HG02623 (cell line): ENCODE results near the gene PRDX1.
"Not testable (repeated sequence)": the region's sequence is repeated elsewhere in the genome, so short reads cannot be mapped to it uniquely, and the experiment has no call there.

Experiments
- ATAC-seq: cut with Tn5 transposase; IDR thresholded peaks from one replicate; pipeline ENCODE4 v1.9.1; 2021; ENCODE audit warnings: moderate library complexity; ENCODE audit not compliant: unreplicated experiment

The PRDX1 gene

GRCh38 chr1:45507195-45507594 is 14.5 kb downstream of the PRDX1 start:
- ATAC-seq = no peak

DNA sequence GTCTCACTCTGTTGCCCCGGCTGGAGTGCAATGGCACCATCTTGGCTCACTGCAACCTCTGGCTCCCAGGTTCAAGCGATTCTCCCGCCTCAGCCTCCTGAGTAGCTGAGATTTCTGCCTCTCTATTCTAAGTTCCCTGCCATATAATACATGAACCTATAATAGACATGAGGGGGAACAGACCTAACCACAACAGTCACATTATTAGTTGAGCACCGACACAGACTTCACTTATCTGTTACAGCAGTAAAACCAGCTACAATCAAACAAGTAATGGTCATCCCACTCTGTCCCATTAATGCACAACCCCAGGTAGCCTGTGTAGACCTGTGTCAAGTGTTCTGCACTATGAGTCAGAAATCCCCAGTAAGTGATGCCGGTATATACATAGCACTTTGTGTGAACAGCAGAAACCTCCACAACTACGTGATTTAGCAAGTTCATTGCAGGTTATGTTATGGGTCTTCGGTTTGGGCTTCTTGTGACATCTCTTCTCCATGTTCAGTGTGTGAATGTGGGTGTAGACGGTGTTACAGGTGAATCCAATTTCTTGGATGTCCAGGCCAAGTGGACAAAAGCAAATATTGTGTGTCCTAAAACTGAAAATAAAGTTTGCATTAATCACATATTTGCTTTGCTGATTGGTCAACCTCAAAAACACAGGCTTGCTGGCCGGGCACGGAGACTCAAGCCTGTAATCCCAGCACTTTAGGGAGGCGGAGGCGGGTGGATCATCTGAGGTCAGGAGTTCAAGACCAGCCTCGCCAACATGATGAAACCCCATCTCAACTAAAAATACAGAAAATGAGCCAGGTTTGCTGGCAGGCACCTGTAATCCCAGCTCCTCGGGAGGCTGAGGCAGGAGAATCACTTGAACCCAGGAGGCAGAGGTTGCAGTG is 18.0 kb downstream of the PRDX1 start:
- no peak for ATAC-seq

DNA sequence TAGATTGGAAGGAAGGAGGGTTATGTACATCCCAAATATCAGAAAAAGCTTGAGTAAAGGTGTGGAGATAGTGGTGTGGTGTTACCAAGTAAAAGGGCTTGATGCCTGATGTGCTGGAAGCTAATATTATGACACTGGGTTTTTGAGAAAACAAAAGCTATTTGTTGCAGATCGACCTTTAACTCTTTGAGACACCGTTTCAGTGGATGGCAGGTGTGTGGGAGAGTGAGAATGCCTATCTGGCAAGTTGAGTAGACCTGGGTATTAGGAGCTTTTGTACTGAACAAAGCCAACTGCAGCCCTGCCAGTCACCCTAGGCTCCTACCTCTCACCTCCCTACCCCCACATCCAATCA is 20.2 kb downstream of the PRDX1 start:
- no peak for ATAC-seq

DNA sequence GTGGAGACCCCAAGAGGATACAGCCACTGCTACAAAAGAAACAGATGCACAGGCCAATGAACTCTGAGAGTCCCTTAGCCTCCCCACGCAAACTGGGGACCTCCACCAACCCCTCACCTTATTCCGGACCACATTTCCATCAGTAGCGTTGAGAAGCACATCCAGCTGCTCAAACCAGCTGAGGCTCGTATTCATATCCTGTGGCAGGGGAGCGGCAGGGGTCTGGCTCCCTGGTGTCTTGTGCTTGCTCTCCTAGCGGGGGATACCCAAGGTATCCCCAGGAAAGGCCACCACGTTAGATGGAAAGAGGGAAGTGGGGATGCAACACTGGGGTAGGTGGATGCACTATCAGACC is 22.3 kb downstream of the PRDX1 start:
- no peak for ATAC-seq

DNA sequence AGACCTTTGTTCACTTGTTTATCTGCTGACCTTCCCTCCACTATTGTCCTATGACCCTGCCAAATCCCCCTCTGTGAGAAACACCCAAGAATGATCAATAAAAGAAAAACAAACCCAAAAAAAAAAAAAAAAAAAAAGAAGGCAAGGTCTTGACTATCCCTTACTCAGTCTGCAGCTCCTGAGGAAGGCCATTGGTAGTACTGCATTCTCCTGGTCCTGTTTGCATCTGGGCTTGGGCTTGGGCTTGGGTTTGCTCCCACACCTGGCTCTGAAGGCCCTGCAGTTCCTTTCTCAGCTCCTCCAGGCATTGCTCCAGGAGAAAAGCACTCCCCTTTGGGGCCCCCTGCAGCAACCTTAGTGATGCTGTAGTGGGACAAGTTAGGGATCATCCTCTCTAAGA is 23.4 kb downstream of the PRDX1 start:
- ATAC-seq = no peak

DNA sequence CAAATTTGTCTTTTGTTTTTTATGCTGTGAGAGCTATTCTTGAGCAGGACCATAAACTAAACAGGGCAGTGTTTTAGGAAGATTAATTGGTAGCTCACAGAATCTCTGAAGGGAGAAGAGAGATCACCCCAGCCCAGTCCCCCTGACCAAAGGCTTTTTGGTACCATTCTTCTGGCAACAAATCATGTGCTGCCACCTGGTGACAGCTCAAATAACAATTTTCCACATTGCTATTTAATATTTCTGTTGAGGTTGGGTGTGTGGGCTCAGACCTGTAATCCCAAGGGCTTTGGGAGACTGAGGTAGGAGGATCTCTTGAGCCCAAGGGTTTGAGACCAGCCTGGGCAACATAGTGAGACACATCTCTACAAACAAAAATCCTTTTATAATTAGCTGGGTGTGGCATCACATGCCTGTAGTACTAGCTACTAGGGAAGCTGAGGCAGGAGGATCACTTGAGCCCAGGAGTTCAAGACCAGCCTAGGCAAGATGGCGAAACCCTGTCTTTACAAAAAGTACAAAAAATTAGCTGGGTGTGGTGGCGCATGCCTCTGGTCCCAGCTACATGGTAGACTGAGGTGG is 28.5 kb downstream of the PRDX1 start:
- no peak for ATAC-seq

- ATAC-seq = no peak
Measured at GRCh38 chr1:45492691-45493090, 29.0 kb downstream of the PRDX1 start.

DNA sequence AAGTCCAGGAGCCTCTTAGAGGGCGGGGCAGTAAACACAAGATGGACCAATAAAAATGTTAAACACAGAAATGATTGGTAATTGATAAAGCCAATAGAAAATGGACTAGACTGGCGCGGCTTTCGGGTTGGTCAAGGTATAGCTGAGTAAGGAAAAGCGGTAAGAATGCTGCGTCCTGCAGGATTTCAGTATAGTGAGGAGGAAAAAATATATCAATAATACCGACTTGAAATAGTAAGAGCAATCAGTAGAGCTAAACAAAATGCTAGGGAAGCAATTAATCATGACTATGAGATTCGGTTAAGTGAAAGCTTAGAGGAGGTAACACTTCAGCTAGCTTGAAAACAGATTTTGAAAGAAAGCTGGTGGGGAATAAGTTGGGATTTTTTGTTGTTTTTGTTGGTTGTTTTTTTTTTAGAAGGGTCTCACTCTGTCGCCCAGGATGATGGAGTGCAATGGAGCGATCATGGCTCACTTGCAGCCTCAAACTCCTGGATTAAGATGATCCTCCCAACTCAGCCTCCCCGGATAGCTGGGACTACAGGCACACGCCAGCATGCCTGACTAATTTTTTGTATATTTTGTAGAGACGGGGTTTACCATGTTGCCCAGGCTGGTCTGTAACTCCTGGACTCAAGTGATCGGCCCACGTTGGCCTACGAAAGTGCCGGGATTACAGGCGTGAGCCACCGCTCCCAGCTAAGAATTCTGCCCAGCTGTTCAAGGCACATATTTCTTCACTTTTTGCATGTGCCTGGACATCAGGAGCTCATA is 30.0 kb downstream of the PRDX1 start:
- no peak for ATAC-seq

DNA sequence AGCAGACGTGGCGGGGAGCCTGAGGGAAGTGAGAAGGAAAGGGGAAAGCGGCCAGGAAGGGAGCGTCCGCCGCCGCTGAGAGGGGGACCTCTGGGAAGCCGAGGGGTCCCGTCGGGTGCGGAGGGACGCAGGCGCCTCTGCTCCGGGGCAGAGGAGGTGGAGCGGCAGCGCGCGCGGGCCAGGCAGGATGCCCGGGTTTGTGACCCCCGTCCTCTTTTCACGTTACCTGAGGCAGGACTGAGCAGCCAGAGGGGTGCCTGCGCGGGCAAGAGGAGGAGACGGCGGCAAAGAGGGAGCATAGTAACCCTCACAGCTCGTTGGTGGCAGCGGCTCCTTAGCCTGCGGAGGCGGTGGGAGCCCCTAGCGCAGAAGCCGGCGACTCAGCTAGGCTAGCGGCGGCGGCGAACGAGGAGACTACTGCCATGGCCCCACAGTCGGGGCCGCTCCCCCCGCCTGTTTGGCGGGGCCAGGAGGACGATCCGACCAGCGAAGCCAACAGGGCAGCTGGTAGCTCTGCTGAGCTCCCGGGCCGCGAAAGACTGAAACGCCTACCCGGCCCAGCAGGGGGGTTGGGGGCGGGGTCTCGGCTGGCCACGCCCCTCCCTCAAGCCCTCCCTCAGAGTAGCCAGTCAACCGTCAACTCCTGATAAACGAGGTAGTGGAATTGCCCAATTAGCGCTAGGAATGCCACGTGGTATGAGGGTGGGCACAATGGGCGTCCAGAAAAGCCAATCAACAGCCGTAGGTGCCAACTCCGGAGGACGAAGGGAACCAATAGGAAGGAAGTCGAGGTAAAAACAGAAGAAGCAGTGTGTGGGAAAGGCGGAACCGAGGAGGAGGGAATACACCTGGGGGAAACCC is 30.8 kb downstream of the PRDX1 start, which contains the start of gene TESK2:
TESK2 (minus strand) TSS at position 538 of the 861 bp plus-strand sequence. CDS start 33,378 bp downstream, outside the sequence.
- peak; percentile 85 for ATAC-seq

- no peak for ATAC-seq
Measured at GRCh38 chr1:45490121-45490625, 31.5 kb downstream of the PRDX1 start.

DNA sequence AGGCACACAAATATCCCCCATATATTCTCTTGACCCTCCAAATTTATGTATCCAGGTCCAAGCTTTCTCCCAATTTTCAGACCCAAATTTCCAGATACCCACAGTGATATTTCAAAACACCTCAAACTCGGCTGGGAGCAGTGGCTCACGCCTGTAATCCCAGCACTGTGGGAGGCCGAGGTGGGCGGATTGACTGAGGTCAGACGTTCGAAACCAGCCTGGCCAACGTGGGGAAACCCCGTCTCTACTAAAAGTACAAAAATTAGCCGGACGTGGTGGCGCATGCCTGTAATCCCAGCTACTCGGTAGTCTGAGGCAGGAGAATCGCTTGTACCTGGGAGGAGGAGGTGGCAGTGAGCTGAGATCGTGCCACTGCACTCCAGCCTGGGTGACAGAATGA is 32.3 kb downstream of the PRDX1 start:
- ATAC-seq = not testable (repeated sequence)

DNA sequence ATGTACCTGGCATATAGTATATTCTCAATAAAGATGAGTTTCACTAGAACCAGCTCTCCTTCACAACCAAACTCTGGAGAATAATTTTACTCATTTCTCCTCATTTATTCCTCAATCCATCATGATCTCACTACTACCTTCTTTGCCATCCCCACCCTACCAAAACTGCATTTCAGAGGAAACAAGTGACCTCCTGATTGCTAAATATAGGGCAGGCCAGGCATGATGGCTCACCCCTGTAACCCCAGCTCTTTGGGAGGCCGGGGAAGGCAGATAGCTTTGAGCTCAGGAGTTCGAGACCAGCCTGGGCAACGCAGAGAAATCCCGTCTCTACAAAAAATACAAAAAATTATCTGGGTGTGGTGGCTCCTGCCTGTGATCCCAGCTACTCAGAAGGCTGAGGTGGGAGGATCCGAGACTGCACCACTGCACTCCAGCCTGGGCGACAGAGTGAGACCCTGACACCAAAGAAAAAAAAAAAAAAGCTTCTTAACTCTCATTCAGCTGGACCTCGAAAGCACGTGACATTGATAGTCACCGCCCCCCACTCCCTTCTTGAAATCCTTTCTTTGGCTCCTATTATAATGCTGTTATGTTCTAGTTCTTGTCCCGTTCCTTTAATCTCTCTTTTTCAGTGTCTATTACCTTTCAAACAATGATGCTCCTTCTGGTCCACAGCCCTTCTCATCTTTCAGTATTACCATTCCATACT is 32.9 kb downstream of the PRDX1 start:
- ATAC-seq = no peak

DNA sequence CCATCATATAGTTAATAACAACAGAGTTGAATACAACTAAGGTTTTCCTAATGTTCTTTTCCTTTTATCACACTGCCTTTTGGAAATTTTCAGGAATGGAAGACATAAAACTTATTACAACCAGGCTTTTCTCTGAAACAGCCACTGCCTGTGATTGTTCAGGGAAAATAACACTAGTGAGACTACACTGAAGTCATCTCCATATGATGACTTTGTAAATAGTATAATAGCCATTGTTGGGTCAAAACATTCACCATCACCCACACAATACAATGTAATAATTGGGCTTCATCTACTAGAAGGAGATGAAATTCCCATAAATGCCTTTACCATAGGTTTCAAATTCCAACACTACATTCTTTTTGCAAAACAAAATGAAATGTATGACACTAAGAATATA is 35.7 kb downstream of the PRDX1 start:
- no peak for ATAC-seq

DNA sequence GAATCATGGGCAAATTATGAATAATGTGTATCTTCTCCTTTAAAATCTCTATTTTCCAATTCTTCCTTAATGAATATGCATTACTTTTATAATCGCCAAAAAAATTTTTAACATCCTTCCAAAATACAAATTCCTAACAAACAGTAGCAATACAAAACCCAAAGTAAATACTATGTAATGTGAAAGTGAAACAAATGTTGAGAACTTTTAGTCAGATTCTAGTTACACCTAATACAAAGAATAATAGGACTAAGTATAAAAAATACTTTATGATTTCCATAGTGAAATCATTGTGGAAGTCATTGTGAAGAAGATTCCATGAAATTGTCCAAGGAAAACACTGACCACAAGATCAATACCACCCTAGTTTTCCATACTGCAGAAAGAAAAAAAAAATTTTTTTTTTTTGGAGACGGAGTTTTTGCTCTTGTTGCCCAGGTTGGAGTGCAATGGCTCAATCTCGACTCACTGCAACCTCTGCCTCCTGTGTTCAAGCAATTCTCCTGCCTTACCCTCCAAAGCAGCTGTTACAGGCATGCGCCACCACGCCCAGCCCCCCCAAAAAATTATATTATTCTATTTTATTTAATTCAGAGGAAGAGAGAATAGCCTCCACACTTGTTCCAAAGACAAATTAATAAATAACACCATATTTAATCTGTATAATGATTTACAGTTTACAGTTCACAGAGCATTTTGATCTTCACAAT is 42.5 kb downstream of the PRDX1 start:
- ATAC-seq = no peak

- ATAC-seq = no peak
Measured at GRCh38 chr1:45478121-45478814, 43.4 kb downstream of the PRDX1 start.

- ATAC-seq = no peak
Measured at GRCh38 chr1:45477646-45478045, 44.0 kb downstream of the PRDX1 start.

DNA sequence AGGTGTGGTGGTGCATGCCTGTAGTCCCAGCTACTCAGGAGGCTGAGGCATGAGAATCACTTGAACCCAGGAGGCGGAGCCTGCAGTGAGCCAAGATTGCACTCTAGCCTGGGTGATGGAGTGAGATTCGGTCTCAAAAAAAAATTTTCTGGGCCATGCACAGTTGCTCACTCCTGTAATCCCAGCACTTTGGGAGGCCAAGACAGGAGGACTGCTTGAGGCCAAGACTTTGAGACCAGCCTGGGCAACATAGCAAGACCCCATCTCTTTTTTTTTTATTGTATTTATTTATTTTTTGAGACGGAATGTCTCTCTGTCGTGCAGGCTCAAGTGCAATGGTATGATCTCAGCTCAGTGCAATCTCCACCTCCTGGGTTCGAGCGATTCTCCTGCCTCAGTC is 47.5 kb downstream of the PRDX1 start:
- not testable (repeated sequence) for ATAC-seq

DNA sequence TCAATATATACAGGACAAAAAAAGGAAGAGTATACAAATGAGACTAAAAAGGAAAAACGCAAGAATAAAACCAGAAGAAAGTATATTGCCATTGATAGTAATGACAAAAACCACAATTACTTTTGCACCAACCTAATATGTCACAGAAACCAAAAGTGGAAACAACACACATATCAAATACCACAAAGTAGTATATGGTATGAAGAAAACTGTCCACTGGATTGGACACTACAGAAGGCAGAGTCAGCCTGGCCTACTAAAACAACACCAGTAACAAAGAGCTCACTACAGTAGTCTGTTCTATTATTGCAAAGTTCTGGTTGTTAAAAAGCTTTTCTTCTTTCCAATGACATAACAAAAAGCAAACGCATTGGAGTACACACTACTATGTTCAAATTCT is 48.4 kb downstream of the PRDX1 start:
- no peak for ATAC-seq

- no peak for ATAC-seq
Measured at GRCh38 chr1:45470306-45470798, 51.3 kb downstream of the PRDX1 start.
